Urinary bladder (tissue), 2 donors: ENCODE results near the gene SEC23A. TPM values are rescaled to one million over a fixed set of nuclear protein-coding genes. Genes with fewer than 3 reads are reported as not detected.

Experiments used
- polyA plus RNA-seq: library from polyadenylated mRNA; stranded (reverse); fragments of 200-250 nt; gene quantifications from one replicate; pipeline ENCODE4 v1.2.3, GENCODE V29; 2013
- small RNA-seq: library from RNA; depleted of rRNA; stranded (forward); fragments of <200 nt; gene quantifications from one replicate; pipeline ENCODE3, GENCODE V24; 2014
- total RNA-seq: library from RNA; depleted of rRNA; stranded (reverse); fragments of >200 nt; gene quantifications from one replicate; pipeline ENCODE4 v1.2.3, GENCODE V29; 2014
- donor health status: healthy.

Gene SEC23A
- total and polyA plus RNA-seq, 2 donors: 67.2 to 318 TPM

Small RNA genes lying within 50 kb of the gene (small RNA-seq; reads per million reads assigned to genes)
- gene AL109628.1 (not detected), gene RF00019 (not detected)

Other genes starting within 250 kb of the SEC23A start
- 33.5 TPM for gene GEMIN2, start 11.1 kb upstream of the SEC23A start, total RNA-seq
- 8.6 TPM for gene GEMIN2, start 11.1 kb upstream of the SEC23A start, polyA plus RNA-seq
- gene TRAPPC6B, start 67.1 kb upstream of the SEC23A start, total RNA-seq: 51.3 TPM
- gene TRAPPC6B, start 67.1 kb upstream of the SEC23A start, polyA plus RNA-seq: 25.0 TPM
- gene PNN, start 72.0 kb upstream of the SEC23A start, total RNA-seq: 38.4 TPM
- 35.7 TPM for gene PNN, start 72.0 kb upstream of the SEC23A start, polyA plus RNA-seq
- 34.9 TPM for gene MIA2, start 130.7 kb upstream of the SEC23A start, total RNA-seq
- gene MIA2, start 130.7 kb upstream of the SEC23A start, polyA plus RNA-seq: 13.5 TPM